Keratinocyte (primary cell): ENCODE data around the gene HLA-DQB1. TPM values are rescaled to one million over a fixed set of nuclear protein-coding genes. Genes with fewer than 3 reads are reported as not detected.

Source experiments
- DNase-seq: peaks from one replicate; pipeline ENCODE4 v3.0.0-alpha.2; 2011; ENCODE audit warnings: low read depth, missing footprints, low spot score
- FAIRE-seq: peaks from 2 replicates; lab custom pipeline; 2011; peaks lifted over from hg19 to GRCh38; lab: Jason Lieb, UNC
- H2AFZ ChIP-seq: 2 replicates; pipeline ENCODE4 v1.6.0; 2012; ENCODE audit warnings: low read length, control low read depth, inconsistent platforms; ENCODE audit not compliant: control insufficient read depth
- H3K27ac ChIP-seq: 2 replicates; pipeline ENCODE4 v1.5.1; 2011; ENCODE audit warnings: low read length; ENCODE audit not compliant: control insufficient read depth, insufficient read depth
- H3K27me3 ChIP-seq: 3 replicates; pipeline ENCODE4 v1.6.0; 2011; ENCODE audit warnings: low read length; ENCODE audit not compliant: control insufficient read depth, insufficient read depth; ENCODE audit errors: extremely low read depth
- H3K36me3 ChIP-seq, 2 experiments: 2 replicates in 1 of 2; 3 replicates in 1 of 2; pipeline ENCODE4 v1.5.1; 2011; ENCODE audit warnings: low read length in 2 of 2, mild to moderate bottlenecking in 1 of 2; ENCODE audit not compliant: control insufficient read depth in 2 of 2, insufficient read depth in 2 of 2; ENCODE audit errors: extremely low read depth in 1 of 2
- H3K4me1 ChIP-seq: 3 replicates; pipeline ENCODE4 v1.5.1; 2011; ENCODE audit warnings: low read length; ENCODE audit not compliant: control insufficient read depth, insufficient read depth; ENCODE audit errors: extremely low read depth
- H3K4me2 ChIP-seq: 3 replicates; pipeline ENCODE4 v1.6.0; 2011; ENCODE audit warnings: low read depth, low read length; ENCODE audit not compliant: control insufficient read depth, insufficient read depth; ENCODE audit errors: extremely low read depth
- H3K4me3 ChIP-seq, 3 experiments: fragments of 200-600 bp in 1 of 3; sonication (generic) in 1 of 3; 2 replicates in 2 of 3; 3 replicates in 1 of 3; pipeline ENCODE4 v1.5.1; 2011 to 2016; ENCODE audit warnings: low read length in 3 of 3, mild to moderate bottlenecking in 3 of 3, control low read depth in 2 of 3, inconsistent platforms in 1 of 3, low read depth in 1 of 3, mixed read lengths in 1 of 3, mixed run types in 1 of 3, moderate library complexity in 1 of 3; ENCODE audit not compliant: control insufficient read depth in 2 of 3, insufficient read depth in 2 of 3; ENCODE audit errors: extremely low read depth in 1 of 3
- H3K79me2 ChIP-seq: 2 replicates; pipeline ENCODE4 v1.6.0; 2012; ENCODE audit warnings: low read length; ENCODE audit not compliant: control insufficient read depth, insufficient read depth
- H3K9ac ChIP-seq: 3 replicates; pipeline ENCODE4 v1.6.0; 2011; ENCODE audit warnings: low read length; ENCODE audit not compliant: control insufficient read depth, insufficient read depth; ENCODE audit errors: extremely low read depth
- H3K9me1 ChIP-seq: 3 replicates; pipeline ENCODE4 v1.6.0; 2011; ENCODE audit warnings: low read length; ENCODE audit not compliant: control insufficient read depth, insufficient read depth; ENCODE audit errors: extremely low read depth
- H3K9me3 ChIP-seq: 2 replicates; pipeline ENCODE4 v1.5.1; 2012; ENCODE audit warnings: low read depth, low read length; ENCODE audit not compliant: control insufficient read depth
- H4K20me1 ChIP-seq: 3 replicates; pipeline ENCODE4 v1.6.0; 2011; ENCODE audit warnings: low read length; ENCODE audit not compliant: control insufficient read depth, insufficient read depth; ENCODE audit errors: extremely low read depth
- CTCF ChIP-seq, 3 experiments: IDR thresholded peaks in 1 of 3; conservative IDR thresholded peaks in 1 of 3; optimal IDR thresholded peaks in 1 of 3; 2 replicates in 2 of 3; 3 replicates in 1 of 3; pipeline versions ENCODE3 to v1.5.1; 2011; ENCODE audit warnings: low read length in 3 of 3, mild to moderate bottlenecking in 3 of 3, moderate library complexity in 2 of 3, control low read depth in 1 of 3, inconsistent platforms in 1 of 3; ENCODE audit not compliant: insufficient read depth in 2 of 3; ENCODE audit errors: extremely low read depth in 1 of 3
- EZH2 ChIP-seq: IDR thresholded peaks from one replicate; pipeline ENCODE4 v1.6.1; 2012; ENCODE audit warnings: inconsistent platforms, mild to moderate bottlenecking, low read length, moderate library complexity
- dilution Hi-C: fragments of 300-500 bp; cut with MboI; formaldehyde crosslinking; loops from one replicate; pipeline ENCODE4 v1.7.0; 2020; ENCODE audit warnings: low sequenced_read_pairs; ENCODE audit not compliant: extremely low pct_ligation_motif_present
- polyA plus RNA-seq, 5 experiments: library from polyadenylated mRNA; depleted of rRNA in 3 of 5; stranded (reverse) in 3 of 5; stranded (forward) in 1 of 5; unstranded in 1 of 5; fragments of >200 nt; gene quantifications; 1 replicate in 1 of 5; 2 replicates in 3 of 5; 3 replicates in 1 of 5; pipeline versions ENCODE4 v1.2.1 to v1.2.3, GENCODE V29; 2011 to 2012; ENCODE audit warnings: missing spikeins in 2 of 5, low read depth in 1 of 5, low replicate concordance in 1 of 5

HLA-DQB1 gene
- polyA plus RNA-seq, 1 donor (not counting 4 experiments of a cell fraction or from before 2014, with no cell fraction given) = 40.5 TPM

GRCh38 chr6:32621372-32621771 is 45.1 kb downstream of the HLA-DQB1 start:
- FAIRE-seq (no peak), DNase-seq (no peak)
- Histone ChIP-seq H4K20me1 (no peaks in the 10 kb centered on the region), H3K4me1 (peaks cover 6% of the 10 kb centered on the region), H2AFZ (no peak overlapping the region), H3K36me3 (no peaks in the 10 kb centered on the region), H3K9ac (no peak overlapping the region), H3K27me3 (no peaks in the 10 kb centered on the region), H3K9me1 (no peaks in the 10 kb centered on the region), H3K4me2 (no peak overlapping the region), H3K27ac (no peak overlapping the region), H3K79me2 (no peaks in the 10 kb centered on the region), H3K9me3 (no peaks in the 10 kb centered on the region), H3K4me3 (no peak overlapping the region)
- dilution Hi-C loops = no loop called here
- no peak for TF ChIP-seq EZH2
- no peak for TF ChIP-seq CTCF (optimal IDR thresholded peaks at IDR 0.05 in 1 of 3, IDR thresholded peaks at IDR 0.05 in 1 of 3, conservative IDR thresholded peaks at IDR 0.05 in 1 of 3; ENCODE audit: extremely low read depth in 1 of 3, insufficient read depth in 2 of 3, low read length in 3 of 3)

- Histone ChIP-seq H3K4me1 (peaks cover 4% of the 10 kb centered on the region), H3K4me3 (no peak overlapping the region), H3K4me2 (no peak overlapping the region), H3K9me1 (no peaks in the 10 kb centered on the region), H4K20me1 (no peaks in the 10 kb centered on the region), H3K9me3 (no peaks in the 10 kb centered on the region), H3K27ac (no peak overlapping the region), H3K79me2 (no peaks in the 10 kb centered on the region), H3K27me3 (no peaks in the 10 kb centered on the region), H3K36me3 (no peaks in the 10 kb centered on the region), H3K9ac (no peak overlapping the region), H2AFZ (no peak overlapping the region)
- dilution Hi-C loops = no loop called here
- DNase-seq (no peak), FAIRE-seq (no peak)
- no peak for TF ChIP-seq CTCF (optimal IDR thresholded peaks at IDR 0.05 in 1 of 3, IDR thresholded peaks at IDR 0.05 in 1 of 3, conservative IDR thresholded peaks at IDR 0.05 in 1 of 3; ENCODE audit: extremely low read depth in 1 of 3, insufficient read depth in 2 of 3, low read length in 3 of 3)
- no peak for TF ChIP-seq EZH2
Observed at GRCh38 chr6:32617751-32618150, 48.7 kb downstream of the HLA-DQB1 start.
